Neural crest cell (in vitro differentiated cells): Measurements from ENCODE around the gene METRN. TPM values are rescaled to one million over a fixed set of nuclear protein-coding genes. Genes with fewer than 3 reads are reported as not detected.

Source experiments
- DNase-seq: peaks from one replicate; pipeline ENCODE4 v3.0.0; 2021; ENCODE audit warnings: low read depth, mixed read lengths, low spot score
- H3K27ac Mint-ChIP-seq: one replicate; pipeline ENCODE4 v1.8.0; 2021; ENCODE audit warnings: mild to moderate bottlenecking, mixed read lengths; ENCODE audit not compliant: unreplicated experiment
- H3K27me3 Mint-ChIP-seq: 2 replicates; pipeline ENCODE4 v1.8.0; 2021; ENCODE audit warnings: low read depth, mild to moderate bottlenecking, mixed read lengths
- H3K36me3 Mint-ChIP-seq: 2 replicates; pipeline ENCODE4 v1.8.0; 2021; ENCODE audit warnings: low read depth, mild to moderate bottlenecking, mixed read lengths
- H3K4me1 Mint-ChIP-seq: 2 replicates; pipeline ENCODE4 v1.8.0; 2021; ENCODE audit warnings: mixed read lengths
- H3K4me3 Mint-ChIP-seq: one replicate; pipeline ENCODE4 v1.8.0; 2021; ENCODE audit warnings: mild to moderate bottlenecking, mixed read lengths
- H3K9me3 Mint-ChIP-seq: 2 replicates; pipeline ENCODE4 v1.8.0; 2021; ENCODE audit warnings: mixed read lengths
- CTCF ChIP-seq: fragments of 200-600 bp; sonication (generic); conservative IDR thresholded peaks from 2 replicates; pipeline ENCODE4 v1.5.0; 2021; ENCODE audit warnings: antibody characterized with exemption, mild to moderate bottlenecking
- total RNA-seq: library from RNA; stranded (reverse); gene quantifications from 2 replicates; pipeline ENCODE4 v1.2.1, GENCODE V29; 2021

METRN gene
- total RNA-seq, 1 donor from 2014 or later: 224 TPM

- DNase-seq: no peak
- Mint-ChIP-seq H3K36me3 (no peaks in the 10 kb centered on the region), H3K27me3 (peaks cover 94% of the 10 kb centered on the region), H3K4me3 (no peak overlapping the region), H3K27ac (no peak overlapping the region), H3K9me3 (no peaks in the 10 kb centered on the region), H3K4me1 (no peaks in the 10 kb centered on the region)
- TF ChIP-seq CTCF: no peak
Observed at GRCh38 chr16:698911-699671, 15.8 kb upstream of the METRN start.

GRCh38 chr16:700684-701584, 14.0 kb upstream of the METRN start:
- Mint-ChIP-seq H3K4me1 (no peaks in the 10 kb centered on the region), H3K9me3 (no peaks in the 10 kb centered on the region), H3K27ac (no peak overlapping the region), H3K27me3 (peaks cover 86% of the 10 kb centered on the region), H3K36me3 (no peaks in the 10 kb centered on the region), H3K4me3 (no peak overlapping the region)
- DNase-seq: peak; percentile 67
- TF ChIP-seq CTCF: no peak

GRCh38 chr16:702341-702740, 12.6 kb upstream of the METRN start:
- no peaks in the 10 kb centered on the region for H3K9me3 Mint-ChIP-seq
- H3K4me1 Mint-ChIP-seq: no peaks in the 10 kb centered on the region
- no peak overlapping the region for H3K27ac Mint-ChIP-seq
- H3K27me3 Mint-ChIP-seq: peaks cover 86% of the 10 kb centered on the region
- no peak for DNase-seq
- TF ChIP-seq CTCF: no peak
- no peaks in the 10 kb centered on the region for H3K36me3 Mint-ChIP-seq
- H3K4me3 Mint-ChIP-seq: no peak overlapping the region

GRCh38 chr16:703406-703805, 11.5 kb upstream of the METRN start:
- Mint-ChIP-seq H3K27ac (no peak overlapping the region), H3K4me1 (no peaks in the 10 kb centered on the region), H3K27me3 (peaks cover 84% of the 10 kb centered on the region), H3K4me3 (no peak overlapping the region), H3K9me3 (no peaks in the 10 kb centered on the region), H3K36me3 (no peaks in the 10 kb centered on the region)
- no peak for TF ChIP-seq CTCF
- DNase-seq: no peak

GRCh38 chr16:704047-704446, 10.9 kb upstream of the METRN start:
- H3K4me1 Mint-ChIP-seq: no peaks in the 10 kb centered on the region
- no peaks in the 10 kb centered on the region for H3K36me3 Mint-ChIP-seq
- H3K27me3 Mint-ChIP-seq: peaks cover 84% of the 10 kb centered on the region
- no peak overlapping the region for H3K4me3 Mint-ChIP-seq
- H3K9me3 Mint-ChIP-seq: no peaks in the 10 kb centered on the region
- no peak for DNase-seq
- TF ChIP-seq CTCF: no peak
- no peak overlapping the region for H3K27ac Mint-ChIP-seq
